Adipocyte (in vitro differentiated cells): ENCODE data around the gene PDGFC.

Experiments used
- DNase-seq: peaks from one replicate; pipeline ENCODE4 v3.0.0-alpha.2; 2015; ENCODE audit warnings: low read depth
- H3K27me3 ChIP-seq: replicated peaks from 2 replicates; pipeline ENCODE4 v1.7.0; 2013; ENCODE audit warnings: mild to moderate bottlenecking, low read length, moderate library complexity; ENCODE audit not compliant: control insufficient read depth, insufficient read depth
- H3K36me3 ChIP-seq: 2 replicates; pipeline ENCODE4 v1.7.0; 2013; ENCODE audit warnings: low read length, mild to moderate bottlenecking, moderate library complexity; ENCODE audit not compliant: control insufficient read depth, insufficient read depth, severe bottlenecking
- H3K4me1 ChIP-seq: 2 replicates; pipeline ENCODE4 v1.7.0; 2013; ENCODE audit warnings: mild to moderate bottlenecking, low read length, moderate library complexity; ENCODE audit not compliant: control insufficient read depth, insufficient read depth
- H3K4me3 ChIP-seq: 2 replicates; pipeline ENCODE4 v1.7.0; 2013; ENCODE audit warnings: mild to moderate bottlenecking, low read length, moderate library complexity
- H3K9ac ChIP-seq: 2 replicates; pipeline ENCODE4 v1.7.0; 2013; ENCODE audit warnings: mild to moderate bottlenecking, low read length, moderate library complexity
- H3K9me3 ChIP-seq: 2 replicates; pipeline ENCODE4 v1.7.0; 2013; ENCODE audit warnings: mild to moderate bottlenecking, low read length, moderate library complexity; ENCODE audit not compliant: control insufficient read depth

PDGFC gene

DNA sequence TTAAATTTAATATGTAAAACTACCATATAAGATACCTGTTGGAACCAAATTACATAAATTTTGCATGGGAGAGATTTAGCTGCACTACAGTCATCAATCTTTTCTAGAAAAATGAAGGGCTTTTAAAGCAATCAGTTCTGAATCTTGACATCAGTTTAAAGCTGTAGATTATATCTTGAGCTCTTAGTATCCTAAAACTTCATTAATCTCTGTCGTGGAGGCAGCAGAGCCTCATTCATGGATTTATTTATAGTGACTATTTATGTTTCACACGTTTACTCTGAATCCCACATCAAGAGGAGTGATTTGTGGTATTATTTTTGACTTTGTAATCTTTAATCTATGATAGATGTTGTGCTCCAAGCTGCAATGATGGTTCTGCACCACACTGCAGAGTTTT lies 175.9 kb downstream of the PDGFC start:
- H3K4me1 ChIP-seq = peaks cover 16% of the 10 kb centered on the region
- no peaks in the 10 kb centered on the region for H3K27me3 ChIP-seq
- no peak for DNase-seq
- H3K4me3 ChIP-seq = no peak overlapping the region
- no peaks in the 10 kb centered on the region for H3K9me3 ChIP-seq
- H3K36me3 ChIP-seq = no peaks in the 10 kb centered on the region
- H3K9ac ChIP-seq = no peak overlapping the region

- no peaks in the 10 kb centered on the region for H3K9me3 ChIP-seq
These were observed 176.7 kb downstream of the PDGFC start for GRCh38 chr4:156794863-156795262.

DNA sequence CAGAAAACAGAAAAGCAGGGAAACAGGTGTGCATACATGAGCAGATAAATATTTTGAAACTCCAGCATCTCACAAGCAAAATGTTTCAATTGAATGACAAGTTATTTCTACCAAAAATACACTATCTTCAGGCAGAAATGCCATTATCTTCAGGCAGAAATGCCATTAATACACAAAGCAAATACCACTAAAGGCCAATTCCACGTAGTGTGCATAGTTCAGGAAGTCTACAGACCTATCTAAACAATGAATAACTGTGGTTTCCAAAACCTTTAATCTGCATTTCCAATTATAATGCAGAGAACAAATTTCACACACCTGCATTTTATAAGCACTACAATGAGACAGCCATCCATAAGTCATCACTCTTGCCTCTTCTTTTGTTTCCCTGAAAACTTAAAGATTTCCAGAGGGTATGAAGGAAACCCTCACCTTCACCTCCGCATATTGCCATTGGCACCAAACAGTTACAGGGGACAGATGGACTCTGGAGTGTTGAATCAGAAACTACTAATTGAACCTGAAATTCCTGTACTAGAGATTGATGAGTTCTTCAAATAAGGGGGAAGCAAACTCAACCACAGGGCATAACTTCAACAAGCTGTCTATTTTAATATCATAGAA lies 179.0 kb downstream of the PDGFC start:
- Histone ChIP-seq H3K9me3 (no peaks in the 10 kb centered on the region), H3K4me1 (peaks cover 5% of the 10 kb centered on the region), H3K4me3 (no peak overlapping the region), H3K36me3 (no peaks in the 10 kb centered on the region), H3K9ac (no peak overlapping the region), H3K27me3 (no peaks in the 10 kb centered on the region)
- no peak for DNase-seq

More at GRCh38 chr4:156794863-156795262, 176.7 kb downstream of the PDGFC start:
- Histone ChIP-seq H3K4me1 (peaks cover 19% of the 10 kb centered on the region), H3K4me3 (no peak overlapping the region), H3K27me3 (no peaks in the 10 kb centered on the region), H3K36me3 (no peaks in the 10 kb centered on the region), H3K9ac (no peak overlapping the region)
- DNase-seq = no peak

- Histone ChIP-seq H3K9ac (no peak overlapping the region), H3K27me3 (no peaks in the 10 kb centered on the region), H3K36me3 (no peaks in the 10 kb centered on the region), H3K4me1 (peaks cover 5% of the 10 kb centered on the region), H3K9me3 (no peaks in the 10 kb centered on the region), H3K4me3 (no peak overlapping the region)
- peak; percentile 76 for DNase-seq
These were observed 180.7 kb downstream of the PDGFC start for GRCh38 chr4:156790866-156791265.

- Histone ChIP-seq H3K4me1 (peaks cover 5% of the 10 kb centered on the region), H3K27me3 (no peaks in the 10 kb centered on the region), H3K9me3 (no peaks in the 10 kb centered on the region), H3K9ac (no peak overlapping the region), H3K36me3 (no peaks in the 10 kb centered on the region), H3K4me3 (no peak overlapping the region)
- DNase-seq = no peak
These were observed 182.8 kb downstream of the PDGFC start for GRCh38 chr4:156788782-156789181.

- H3K4me1 ChIP-seq = peaks cover 9% of the 10 kb centered on the region
- DNase-seq = no peak
- H3K9ac ChIP-seq = no peak overlapping the region
- no peaks in the 10 kb centered on the region for H3K27me3 ChIP-seq
- H3K4me3 ChIP-seq = no peak overlapping the region
- H3K9me3 ChIP-seq = no peaks in the 10 kb centered on the region
- H3K36me3 ChIP-seq = no peaks in the 10 kb centered on the region
These were observed 184.9 kb downstream of the PDGFC start for GRCh38 chr4:156786713-156787112.

GRCh38 chr4:156784970-156785369 lies 186.6 kb downstream of the PDGFC start:
- Histone ChIP-seq H3K36me3 (no peaks in the 10 kb centered on the region), H3K4me3 (no peak overlapping the region), H3K4me1 (peaks cover 4% of the 10 kb centered on the region), H3K9ac (no peak overlapping the region), H3K9me3 (no peaks in the 10 kb centered on the region), H3K27me3 (no peaks in the 10 kb centered on the region)
- DNase-seq = no peak

GRCh38 chr4:156783966-156784365 lies 187.6 kb downstream of the PDGFC start:
- Histone ChIP-seq H3K9me3 (no peaks in the 10 kb centered on the region), H3K4me1 (peaks cover 13% of the 10 kb centered on the region), H3K4me3 (no peak overlapping the region), H3K9ac (no peak overlapping the region), H3K36me3 (no peaks in the 10 kb centered on the region), H3K27me3 (no peaks in the 10 kb centered on the region)
- DNase-seq = no peak

- H3K9me3 ChIP-seq = no peaks in the 10 kb centered on the region
- DNase-seq = no peak
- peaks cover 21% of the 10 kb centered on the region for H3K4me1 ChIP-seq
- no peaks in the 10 kb centered on the region for H3K36me3 ChIP-seq
- H3K9ac ChIP-seq = no peak overlapping the region
- H3K27me3 ChIP-seq = no peaks in the 10 kb centered on the region
- no peak overlapping the region for H3K4me3 ChIP-seq
These were observed 189.1 kb downstream of the PDGFC start for GRCh38 chr4:156782491-156782890.

DNA sequence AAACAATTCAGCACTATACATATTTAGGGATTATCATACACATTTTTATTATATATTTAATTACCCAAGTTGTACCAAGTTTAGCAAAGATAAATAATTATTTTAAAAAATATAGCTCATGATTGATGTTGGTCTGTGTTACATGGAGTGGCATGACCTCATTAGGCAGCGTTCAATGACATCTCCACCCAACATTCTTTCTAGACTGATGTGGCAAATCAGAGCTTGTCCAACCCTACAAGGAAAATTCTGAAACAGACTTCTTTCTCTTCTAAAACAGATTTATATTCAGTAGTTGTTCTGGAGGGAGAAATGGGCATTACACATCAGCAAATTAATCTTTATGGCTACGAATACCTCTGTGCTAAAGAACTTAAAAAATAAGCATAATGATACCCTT lies 189.7 kb downstream of the PDGFC start:
- H3K27me3 ChIP-seq = no peaks in the 10 kb centered on the region
- no peaks in the 10 kb centered on the region for H3K36me3 ChIP-seq
- H3K9ac ChIP-seq = no peak overlapping the region
- H3K4me1 ChIP-seq = peaks cover 21% of the 10 kb centered on the region
- DNase-seq = no peak
- no peak overlapping the region for H3K4me3 ChIP-seq
- no peaks in the 10 kb centered on the region for H3K9me3 ChIP-seq

GRCh38 chr4:156779774-156780173 lies 191.8 kb downstream of the PDGFC start:
- DNase-seq = no peak
- no peaks in the 10 kb centered on the region for H3K36me3 ChIP-seq
- H3K4me3 ChIP-seq = no peak overlapping the region
- H3K9me3 ChIP-seq = no peaks in the 10 kb centered on the region
- peaks cover 27% of the 10 kb centered on the region for H3K4me1 ChIP-seq
- no peaks in the 10 kb centered on the region for H3K27me3 ChIP-seq
- H3K9ac ChIP-seq = no peak overlapping the region

- Histone ChIP-seq H3K9ac (no peak overlapping the region), H3K4me3 (no peak overlapping the region), H3K4me1 (peaks cover 33% of the 10 kb centered on the region), H3K36me3 (no peaks in the 10 kb centered on the region), H3K9me3 (no peaks in the 10 kb centered on the region), H3K27me3 (no peaks in the 10 kb centered on the region)
- peak; percentile 45 for DNase-seq
These were observed 192.6 kb downstream of the PDGFC start for GRCh38 chr4:156779042-156779441.
